ENCODE data around the gene PRPF39.
"Not testable (repeated sequence)": the region's sequence is repeated elsewhere in the genome, so short reads cannot be mapped to it uniquely, and the experiment has no call there.

- not testable (repeated sequence) for TF ChIP-seq CTCF (IDR thresholded peaks at IDR 0.05); EP300 (IDR thresholded peaks at IDR 0.05); RCOR1 (IDR thresholded peaks at IDR 0.05; ENCODE audit: low read depth, low read length); CEBPB (IDR thresholded peaks at IDR 0.05); JUN (IDR thresholded peaks at IDR 0.05); POLR2A (IDR thresholded peaks at IDR 0.05; ENCODE audit: low read length); REST (IDR thresholded peaks at IDR 0.05); RFX5 (IDR thresholded peaks at IDR 0.05); CHD2 (IDR thresholded peaks at IDR 0.05; ENCODE audit: low read length, partially characterized antibody); CHD4 (IDR thresholded peaks at IDR 0.05; ENCODE audit: borderline replicate concordance); RAD21 (conservative IDR thresholded peaks at IDR 0.05 in 1 of 2, IDR thresholded peaks at IDR 0.05 in 1 of 2); FOSL2 (IDR thresholded peaks at IDR 0.05); FOSL2 (CRISPR knock-in tag; IDR thresholded peaks at IDR 0.05); NFE2L2 (conservative IDR thresholded peaks at IDR 0.05; ENCODE audit: low read length); USF2 (IDR thresholded peaks at IDR 0.05)
These were observed 2.8 kb upstream of the PRPF39 start for GRCh38 chr14:45081096-45081495.
